HepG2 (cell line): ENCODE data around the gene ENPP1. TPM values are rescaled to one million over a fixed set of nuclear protein-coding genes. Genes with fewer than 3 reads are reported as not detected.

Experiments
- FOXM1 ChIP-seq: sonication (generic); formaldehyde crosslinking; IDR thresholded peaks from 2 replicates; pipeline ENCODE4 v1.5.0; 2020; ENCODE audit warnings: missing genetic modification reagents
- HNF4G ChIP-seq, 2 experiments: sonication (generic) in 1 of 2; formaldehyde crosslinking in 1 of 2; IDR thresholded peaks; 2 replicates each; pipeline versions ENCODE4 v1.4.0 to v1.6.1; 2011 to 2020; ENCODE audit warnings: borderline replicate concordance in 2 of 2, low read depth in 2 of 2, mild to moderate bottlenecking in 2 of 2, low read length in 1 of 2, missing genetic modification reagents in 1 of 2, moderate library complexity in 1 of 2
- KDM3A ChIP-seq: IDR thresholded peaks from 2 replicates; pipeline ENCODE4 v1.6.1; 2018; ENCODE audit warnings: low read depth, missing compliant biosample characterization
- KLF16 ChIP-seq, 2 experiments: sonication (generic) in 1 of 2; formaldehyde crosslinking in 1 of 2; IDR thresholded peaks; 2 replicates each; pipeline versions ENCODE4 v1.6.1 to v1.8.0; 2016 to 2023; ENCODE audit warnings: missing genetic modification reagents in 2 of 2, missing compliant biosample characterization in 1 of 2
- RXRA ChIP-seq: sonication (generic); formaldehyde crosslinking; IDR thresholded peaks from 2 replicates; pipeline ENCODE4 v1.5.1; 2020; ENCODE audit warnings: missing genetic modification reagents
- SMAD3 ChIP-seq: sonication (generic); formaldehyde crosslinking; IDR thresholded peaks from 2 replicates; pipeline ENCODE4 v1.4.0; 2020; ENCODE audit warnings: missing genetic modification reagents
- ZBTB21 ChIP-seq: sonication (generic); formaldehyde crosslinking; IDR thresholded peaks from 2 replicates; pipeline ENCODE4 v1.4.0; 2020; ENCODE audit warnings: missing genetic modification reagents
- ZBTB7B ChIP-seq: sonication (generic); formaldehyde crosslinking; IDR thresholded peaks from 2 replicates; pipeline ENCODE4 v1.4.0; 2020; ENCODE audit warnings: missing genetic modification reagents
- ZNF136 ChIP-seq: sonication (generic); formaldehyde crosslinking; IDR thresholded peaks from 2 replicates; pipeline ENCODE4 v1.8.1; 2022; ENCODE audit warnings: low read depth, mild to moderate bottlenecking, moderate library complexity, missing genetic modification reagents
- ZNF292 ChIP-seq: sonication (generic); formaldehyde crosslinking; IDR thresholded peaks from 2 replicates; pipeline ENCODE4 v1.8.1; 2022; ENCODE audit warnings: mild to moderate bottlenecking, low read depth, missing genetic modification reagents, borderline replicate concordance
- ZNF562 ChIP-seq: sonication (generic); formaldehyde crosslinking; IDR thresholded peaks from 2 replicates; pipeline ENCODE4 v1.8.0; 2022; ENCODE audit warnings: missing genetic modification reagents, borderline replicate concordance
- ZNF577 ChIP-seq: sonication (generic); formaldehyde crosslinking; IDR thresholded peaks from 2 replicates; pipeline ENCODE4 v1.4.0; 2020; ENCODE audit warnings: mild to moderate bottlenecking, low read depth, missing genetic modification reagents, borderline replicate concordance
- polyA plus RNA-seq, 8 experiments: library from polyadenylated mRNA; depleted of rRNA in 3 of 8; stranded (reverse) in 7 of 8; unstranded in 1 of 8; fragments of >200 nt; fragmentation: Illumina TruSeq in 4 of 8; extraction: Trizol in 4 of 8; gene quantifications; 2 replicates each; pipeline versions ENCODE4 v1.2.1 to v1.2.3, GENCODE V29; 2011 to 2016; ENCODE audit warnings: low read depth in 4 of 8, missing spikeins in 1 of 8, mixed read lengths in 1 of 8; ENCODE audit not compliant: insufficient read depth in 1 of 8
- total RNA-seq, 5 experiments: library from RNA; depleted of rRNA; stranded (reverse); fragments of >200 nt; fragmentation: Illumina TruSeq; extraction: Trizol; gene quantifications; 2 replicates each; pipeline ENCODE4 v1.2.3, GENCODE V29; 2016; ENCODE audit warnings: low read depth in 1 of 5
- TF ChIP-seq, protein P1 (sequence below), 2 experiments: fragments of 450-650 bp in 1 of 2; sonication (generic) in 1 of 2; formaldehyde crosslinking; IDR thresholded peaks; 2 replicates each; pipeline versions ENCODE4 v1.5.0 to v1.8.0; 2020 to 2022; ENCODE audit warnings: mild to moderate bottlenecking in 1 of 2, missing genetic modification reagents in 1 of 2
- TF ChIP-seq, protein P2 (sequence below): sonication (generic); formaldehyde crosslinking; IDR thresholded peaks from 2 replicates; pipeline ENCODE4 v1.8.0; 2022; ENCODE audit warnings: missing genetic modification reagents, mild to moderate bottlenecking, inconsistent platforms, borderline replicate concordance
- TF ChIP-seq, protein P3 (sequence below): sonication (generic); formaldehyde crosslinking; conservative IDR thresholded peaks from 2 replicates; pipeline ENCODE4 v1.8.0; 2022; ENCODE audit warnings: missing genetic modification reagents
- TF ChIP-seq, protein P4 (sequence below): sonication (generic); formaldehyde crosslinking; IDR thresholded peaks from 2 replicates; pipeline ENCODE4 v1.4.0; 2020; ENCODE audit warnings: missing genetic modification reagents
- TF ChIP-seq, protein P5 (sequence below): IDR thresholded peaks from 2 replicates; pipeline ENCODE4 v1.6.1; 2016; ENCODE audit warnings: missing compliant biosample characterization, missing genetic modification reagents, borderline replicate concordance
- TF ChIP-seq, protein P6 (sequence below): sonication (generic); formaldehyde crosslinking; IDR thresholded peaks from 2 replicates; pipeline ENCODE4 v1.4.0; 2020; ENCODE audit warnings: missing genetic modification reagents, mild to moderate bottlenecking, borderline replicate concordance

Gene ENPP1
- total and polyA plus RNA-seq, 2 of the 13 experiments (the other 11 are each of a cell fraction or from before 2014, with no cell fraction given): 56.5 to 160 TPM

DNA sequence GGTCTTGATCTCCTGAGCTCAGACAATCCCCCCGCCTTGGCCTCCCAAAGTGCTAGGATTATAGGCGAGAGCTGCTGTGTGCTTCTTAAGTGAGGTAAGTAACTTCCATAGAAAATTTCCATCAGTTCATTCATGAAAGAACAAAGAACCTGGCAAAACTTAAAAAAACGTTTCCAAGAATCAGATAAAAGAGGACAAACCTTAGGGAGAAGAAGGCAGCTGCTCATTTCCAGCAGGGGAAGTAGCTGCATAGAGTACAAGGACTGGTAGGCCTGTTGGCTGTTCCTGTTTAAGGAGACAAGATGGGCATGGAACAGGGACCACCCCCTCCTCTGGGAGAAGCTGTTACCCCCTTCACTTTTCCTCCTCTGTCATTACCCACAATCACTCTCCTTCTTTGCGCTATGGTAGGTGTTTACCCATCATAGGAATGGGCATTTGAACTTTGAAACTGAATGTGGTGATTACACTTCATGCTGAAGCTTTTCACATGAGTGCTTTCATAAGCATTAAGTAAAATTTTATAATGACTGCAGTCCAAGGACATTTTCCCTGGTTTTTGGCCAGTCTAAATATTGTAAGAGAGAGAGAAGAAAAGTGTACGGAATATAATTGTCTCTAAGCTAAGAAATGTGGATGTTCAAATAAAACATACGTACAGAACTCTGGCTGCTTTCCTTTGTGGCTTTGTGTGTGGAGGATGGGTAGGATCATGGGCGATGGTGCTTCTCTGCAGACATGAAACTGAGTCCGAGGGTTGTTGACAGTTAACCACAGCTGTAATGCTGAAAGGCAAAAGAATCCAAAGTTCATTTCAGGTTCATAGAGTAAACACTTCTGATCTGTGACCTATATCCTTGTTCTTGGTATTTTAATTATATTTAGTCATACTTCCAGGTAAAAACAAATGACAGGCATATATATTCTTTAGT lies 86.9 kb downstream of the ENPP1 start (continued):
- TF ChIP-seq, protein P1, sequence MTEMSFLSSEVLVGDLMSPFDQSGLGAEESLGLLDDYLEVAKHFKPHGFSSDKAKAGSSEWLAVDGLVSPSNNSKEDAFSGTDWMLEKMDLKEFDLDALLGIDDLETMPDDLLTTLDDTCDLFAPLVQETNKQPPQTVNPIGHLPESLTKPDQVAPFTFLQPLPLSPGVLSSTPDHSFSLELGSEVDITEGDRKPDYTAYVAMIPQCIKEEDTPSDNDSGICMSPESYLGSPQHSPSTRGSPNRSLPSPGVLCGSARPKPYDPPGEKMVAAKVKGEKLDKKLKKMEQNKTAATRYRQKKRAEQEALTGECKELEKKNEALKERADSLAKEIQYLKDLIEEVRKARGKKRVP (CRISPR knock-in tag; IDR thresholded peaks at IDR 0.05): peak in 1 of 2 experiments; percentile 79; a peak in 2 of 4 replicates
- peak in 1 of 2 experiments; percentile 61; a peak in 1 of 4 replicates for TF ChIP-seq KLF16 (CRISPR knock-in tag; IDR thresholded peaks at IDR 0.05)
- peak; percentile 77 for TF ChIP-seq ZBTB7B (CRISPR knock-in tag)
- TF ChIP-seq ZNF292 (CRISPR knock-in tag): peak; percentile 62; the same call in 1 of the 2 replicates
- TF ChIP-seq, protein P2, sequence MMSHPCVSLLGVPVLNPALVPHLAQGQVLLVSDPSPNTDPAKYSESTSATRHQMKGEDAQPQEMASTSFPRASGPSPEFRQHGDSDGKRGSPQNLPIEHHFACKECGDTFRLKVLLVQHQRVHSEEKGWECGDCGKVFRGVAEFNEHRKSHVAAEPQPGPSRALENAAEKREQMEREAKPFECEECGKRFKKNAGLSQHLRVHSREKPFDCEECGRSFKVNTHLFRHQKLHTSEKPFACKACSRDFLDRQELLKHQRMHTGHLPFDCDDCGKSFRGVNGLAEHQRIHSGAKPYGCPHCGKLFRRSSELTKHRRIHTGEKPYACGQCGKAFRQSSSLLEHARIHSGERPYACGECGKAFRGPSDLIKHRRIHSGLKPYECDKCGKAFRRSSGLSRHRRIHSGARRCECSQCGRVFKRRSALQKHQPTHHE (CRISPR knock-in tag): no peak
- no peak for TF ChIP-seq ZBTB21 (CRISPR knock-in tag)
- TF ChIP-seq SMAD3 (CRISPR knock-in tag): peak; percentile 69
- peak; percentile 98 for TF ChIP-seq HNF4G (IDR thresholded peaks at IDR 0.05; ENCODE audit: borderline replicate concordance, low read depth, low read length)
- TF ChIP-seq HNF4G (CRISPR knock-in tag; IDR thresholded peaks at IDR 0.05; ENCODE audit: borderline replicate concordance, low read depth): peak; percentile 87
- no peak for TF ChIP-seq ZNF562 (CRISPR knock-in tag)
- TF ChIP-seq, protein P3, sequence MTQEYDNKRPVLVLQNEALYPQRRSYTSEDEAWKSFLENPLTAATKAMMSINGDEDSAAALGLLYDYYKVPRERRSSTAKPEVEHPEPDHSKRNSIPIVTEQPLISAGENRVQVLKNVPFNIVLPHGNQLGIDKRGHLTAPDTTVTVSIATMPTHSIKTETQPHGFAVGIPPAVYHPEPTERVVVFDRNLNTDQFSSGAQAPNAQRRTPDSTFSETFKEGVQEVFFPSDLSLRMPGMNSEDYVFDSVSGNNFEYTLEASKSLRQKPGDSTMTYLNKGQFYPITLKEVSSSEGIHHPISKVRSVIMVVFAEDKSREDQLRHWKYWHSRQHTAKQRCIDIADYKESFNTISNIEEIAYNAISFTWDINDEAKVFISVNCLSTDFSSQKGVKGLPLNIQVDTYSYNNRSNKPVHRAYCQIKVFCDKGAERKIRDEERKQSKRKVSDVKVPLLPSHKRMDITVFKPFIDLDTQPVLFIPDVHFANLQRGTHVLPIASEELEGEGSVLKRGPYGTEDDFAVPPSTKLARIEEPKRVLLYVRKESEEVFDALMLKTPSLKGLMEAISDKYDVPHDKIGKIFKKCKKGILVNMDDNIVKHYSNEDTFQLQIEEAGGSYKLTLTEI (CRISPR knock-in tag): no peak
- TF ChIP-seq, protein P4, sequence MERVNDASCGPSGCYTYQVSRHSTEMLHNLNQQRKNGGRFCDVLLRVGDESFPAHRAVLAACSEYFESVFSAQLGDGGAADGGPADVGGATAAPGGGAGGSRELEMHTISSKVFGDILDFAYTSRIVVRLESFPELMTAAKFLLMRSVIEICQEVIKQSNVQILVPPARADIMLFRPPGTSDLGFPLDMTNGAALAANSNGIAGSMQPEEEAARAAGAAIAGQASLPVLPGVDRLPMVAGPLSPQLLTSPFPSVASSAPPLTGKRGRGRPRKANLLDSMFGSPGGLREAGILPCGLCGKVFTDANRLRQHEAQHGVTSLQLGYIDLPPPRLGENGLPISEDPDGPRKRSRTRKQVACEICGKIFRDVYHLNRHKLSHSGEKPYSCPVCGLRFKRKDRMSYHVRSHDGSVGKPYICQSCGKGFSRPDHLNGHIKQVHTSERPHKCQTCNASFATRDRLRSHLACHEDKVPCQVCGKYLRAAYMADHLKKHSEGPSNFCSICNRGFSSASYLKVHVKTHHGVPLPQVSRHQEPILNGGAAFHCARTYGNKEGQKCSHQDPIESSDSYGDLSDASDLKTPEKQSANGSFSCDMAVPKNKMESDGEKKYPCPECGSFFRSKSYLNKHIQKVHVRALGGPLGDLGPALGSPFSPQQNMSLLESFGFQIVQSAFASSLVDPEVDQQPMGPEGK (CRISPR knock-in tag): peak; percentile 35; the same call in 1 of the 2 replicates
- TF ChIP-seq, protein P5, sequence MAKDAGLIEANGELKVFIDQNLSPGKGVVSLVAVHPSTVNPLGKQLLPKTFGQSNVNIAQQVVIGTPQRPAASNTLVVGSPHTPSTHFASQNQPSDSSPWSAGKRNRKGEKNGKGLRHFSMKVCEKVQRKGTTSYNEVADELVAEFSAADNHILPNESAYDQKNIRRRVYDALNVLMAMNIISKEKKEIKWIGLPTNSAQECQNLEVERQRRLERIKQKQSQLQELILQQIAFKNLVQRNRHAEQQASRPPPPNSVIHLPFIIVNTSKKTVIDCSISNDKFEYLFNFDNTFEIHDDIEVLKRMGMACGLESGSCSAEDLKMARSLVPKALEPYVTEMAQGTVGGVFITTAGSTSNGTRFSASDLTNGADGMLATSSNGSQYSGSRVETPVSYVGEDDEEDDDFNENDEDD (CRISPR knock-in tag): 0 out of 2 replicates have a peak, but pooled peaks have one; percentile 23
- TF ChIP-seq KDM3A (CRISPR knock-in tag): peak; percentile 18; the same call in 1 of the 2 replicates
- no peak for TF ChIP-seq FOXM1 (CRISPR knock-in tag)
- TF ChIP-seq, protein P6, sequence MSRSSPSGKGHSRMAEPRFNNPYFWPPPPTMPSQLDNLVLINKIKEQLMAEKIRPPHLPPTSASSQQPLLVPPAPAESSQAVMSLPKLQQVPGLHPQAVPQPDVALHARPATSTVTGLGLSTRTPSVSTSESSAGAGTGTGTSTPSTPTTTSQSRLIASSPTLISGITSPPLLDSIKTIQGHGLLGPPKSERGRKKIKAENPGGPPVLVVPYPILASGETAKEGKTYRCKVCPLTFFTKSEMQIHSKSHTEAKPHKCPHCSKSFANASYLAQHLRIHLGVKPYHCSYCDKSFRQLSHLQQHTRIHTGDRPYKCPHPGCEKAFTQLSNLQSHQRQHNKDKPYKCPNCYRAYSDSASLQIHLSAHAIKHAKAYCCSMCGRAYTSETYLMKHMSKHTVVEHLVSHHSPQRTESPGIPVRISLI (CRISPR knock-in tag): no peak; the same call in 1 of the 2 replicates
- 0 out of 2 replicates have a peak, but pooled peaks have one; percentile 51 for TF ChIP-seq ZNF136 (CRISPR knock-in tag)
- no peak for TF ChIP-seq ZNF577 (CRISPR knock-in tag)
- peak; percentile 85; the same call in 1 of the 2 replicates for TF ChIP-seq RXRA (CRISPR knock-in tag)
